Subcutaneous adipose tissue (tissue), 4 donors: Measurements from ENCODE around the gene NELFA. TPM values are rescaled to one million over a fixed set of nuclear protein-coding genes. Genes with fewer than 3 reads are reported as not detected.

Experiments used
- CTCF ChIP-seq: fragments of 450-650 bp; IDR thresholded peaks from one replicate; pipeline ENCODE4 v1.5.1; 2016; ENCODE audit warnings: low read depth, mild to moderate bottlenecking, control low read depth, antibody characterized with exemption, moderate library complexity
- total RNA-seq, 4 donors: library from RNA; depleted of rRNA; stranded (reverse); fragments of >200 nt; gene quantifications; one replicate each; pipeline ENCODE4 v1.1.0, GENCODE V29; 2016

Gene NELFA
- total RNA-seq, 4 donors from 2014 or later, result 7.8 to 30.5 (median 16.3) TPM

DNA sequence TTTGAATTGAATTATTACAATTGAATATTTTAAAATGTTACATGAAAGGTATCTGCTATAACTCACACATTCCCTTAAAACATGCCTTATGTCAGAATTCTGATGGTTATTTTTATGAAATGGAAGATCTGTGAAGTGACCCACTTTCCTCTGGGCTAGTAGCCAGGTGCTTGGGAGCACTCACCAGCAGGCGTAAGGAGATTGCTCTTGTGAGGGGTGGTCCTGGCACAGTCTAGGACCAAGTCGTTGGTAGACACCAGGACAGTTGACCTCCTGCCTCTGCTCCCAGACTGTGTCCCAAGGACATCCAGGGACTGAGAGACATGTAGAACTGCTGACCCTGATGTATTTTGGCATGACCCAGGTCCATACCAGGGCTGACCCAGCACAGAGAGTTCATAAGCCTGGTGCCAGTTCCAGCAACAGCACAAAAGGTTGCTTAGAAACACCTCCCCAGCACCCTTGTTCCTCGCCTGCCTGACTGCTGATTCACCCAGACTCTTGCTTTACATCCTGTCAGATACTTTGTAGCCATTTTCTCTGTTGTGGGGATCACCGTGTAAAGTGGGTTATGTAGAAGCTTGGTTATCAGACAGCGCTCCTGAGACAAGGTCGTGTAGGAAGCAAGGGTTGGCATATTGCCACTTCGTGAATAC is 48.5 kb downstream of the NELFA start:
- no peak for TF ChIP-seq CTCF

DNA sequence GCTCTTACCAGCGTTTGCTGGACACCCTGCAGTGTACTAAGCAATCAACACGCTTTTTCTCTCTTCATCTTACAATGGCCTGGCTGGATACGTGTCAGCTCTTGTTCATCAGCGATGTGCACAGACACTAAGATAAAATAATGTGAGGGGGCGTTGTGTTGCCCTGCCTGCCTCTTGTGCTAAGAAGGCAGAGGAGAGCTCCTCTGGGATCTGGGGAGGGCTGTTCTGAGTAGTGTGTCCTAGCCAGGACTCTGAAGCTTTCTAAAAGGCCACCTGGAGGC is 49.7 kb downstream of the NELFA start:
- TF ChIP-seq CTCF, result no peak

- no peak for TF ChIP-seq CTCF
Measured at GRCh38 chr4:1958276-1959103, 50.3 kb downstream of the NELFA start.

GRCh38 chr4:1956631-1957030 is 52.1 kb downstream of the NELFA start:
- no peak for TF ChIP-seq CTCF

GRCh38 chr4:1953335-1953734 is 55.4 kb downstream of the NELFA start:
- no peak for TF ChIP-seq CTCF

DNA sequence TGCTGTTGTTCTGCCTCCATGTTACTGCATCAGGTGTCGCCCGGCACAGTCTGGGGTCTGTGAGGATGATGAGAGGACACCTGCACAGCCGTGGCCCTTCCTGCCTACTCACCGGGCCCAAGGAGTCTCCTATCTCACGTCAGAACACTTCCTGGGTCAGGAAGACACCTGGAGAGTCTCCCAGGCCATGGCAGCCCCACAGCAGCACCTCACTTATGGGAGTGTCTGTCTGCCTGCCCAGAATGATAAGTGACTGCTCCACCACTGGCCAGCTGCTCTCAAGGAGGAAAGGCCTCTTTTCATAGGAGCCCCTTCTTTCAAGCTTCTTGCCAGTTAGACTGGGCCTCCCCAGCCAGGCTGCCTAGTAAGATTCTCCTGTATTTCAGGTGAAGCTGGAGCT is 56.1 kb downstream of the NELFA start:
- no peak for TF ChIP-seq CTCF

DNA sequence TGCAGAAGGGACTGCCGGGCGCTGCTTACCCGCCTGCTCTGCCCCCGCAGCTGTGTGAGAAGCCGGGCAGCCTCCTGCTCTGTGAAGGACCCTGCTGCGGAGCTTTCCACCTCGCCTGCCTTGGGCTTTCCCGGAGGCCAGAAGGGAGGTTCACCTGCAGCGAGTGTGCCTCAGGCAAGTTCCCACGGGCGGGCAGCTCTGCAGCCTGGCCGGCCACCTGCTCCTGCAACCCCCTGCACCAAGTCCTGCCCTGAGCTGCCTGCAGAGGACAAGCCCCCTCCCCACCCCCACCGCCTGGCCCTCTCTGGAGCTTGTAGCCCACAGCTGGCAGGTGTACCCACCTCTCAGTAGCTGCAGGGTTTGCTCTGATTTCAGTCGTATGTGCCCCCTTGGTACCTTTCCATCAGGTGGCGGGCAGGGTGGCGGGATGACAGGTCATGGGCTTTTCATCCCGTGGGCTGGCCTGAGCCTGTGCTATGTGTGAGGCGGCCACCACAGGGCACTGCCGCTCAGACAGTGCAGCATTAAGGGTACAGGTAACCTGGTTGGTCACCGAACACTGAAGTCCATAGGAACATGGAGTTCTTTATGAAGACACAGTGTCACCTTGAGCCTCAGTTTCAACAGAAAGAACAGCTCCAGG is 56.6 kb downstream of the NELFA start:
- TF ChIP-seq CTCF, result no peak
